Neural progenitor cell (in vitro differentiated cells): ENCODE data around the gene EDAR.

Experiments
- CTCF ChIP-seq: fragments of 200-600 bp; sonication (generic); IDR thresholded peaks from 2 replicates; pipeline ENCODE4 v1.5.1; 2017; ENCODE audit warnings: antibody characterized with exemption, mild to moderate bottlenecking
- EZH2 ChIP-seq: fragments of 200-600 bp; sonication (generic); IDR thresholded peaks from 2 replicates; pipeline ENCODE4 v1.6.1; 2017; ENCODE audit warnings: antibody characterized with exemption, mild to moderate bottlenecking, moderate library complexity

DNA sequence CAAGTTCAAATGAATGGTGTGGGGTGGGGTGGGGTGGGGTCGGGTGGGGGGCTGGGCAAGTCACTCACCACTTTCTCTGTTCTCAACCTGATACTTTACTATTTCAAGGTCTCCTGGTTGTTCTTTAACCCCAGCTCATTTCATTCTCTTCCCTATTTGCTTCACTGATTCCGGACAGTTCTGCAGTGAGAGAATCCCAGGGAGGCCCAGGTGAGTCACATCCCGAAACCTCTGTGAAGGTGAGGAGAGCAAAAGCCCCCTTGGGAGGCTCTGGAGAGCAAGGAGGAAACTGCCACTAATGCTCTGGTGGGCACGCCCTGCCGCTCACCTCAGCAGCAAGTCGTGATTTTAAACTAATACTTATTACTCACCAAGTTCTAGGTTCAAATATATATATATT, 8.9 kb downstream of the EDAR start:
- TF ChIP-seq CTCF (no peak), EZH2 (no peak)
